Urothelium cell line (cell line): ENCODE data around the gene PI4KA.
A peak's percentile ranks its signal among the peaks of the same experiment; 100 is the strongest.
"Not testable (repeated sequence)": the region's sequence is repeated elsewhere in the genome, so short reads cannot be mapped to it uniquely, and the experiment has no call there.

Experiments
- DNase-seq: peaks from one replicate; pipeline ENCODE4 v3.0.0; 2011; ENCODE audit warnings: low spot score, mixed read lengths
- FAIRE-seq: peaks from 2 replicates; lab custom pipeline; 2011; peaks lifted over from hg19 to GRCh38; lab: Jason Lieb, UNC

The PI4KA gene

DNA sequence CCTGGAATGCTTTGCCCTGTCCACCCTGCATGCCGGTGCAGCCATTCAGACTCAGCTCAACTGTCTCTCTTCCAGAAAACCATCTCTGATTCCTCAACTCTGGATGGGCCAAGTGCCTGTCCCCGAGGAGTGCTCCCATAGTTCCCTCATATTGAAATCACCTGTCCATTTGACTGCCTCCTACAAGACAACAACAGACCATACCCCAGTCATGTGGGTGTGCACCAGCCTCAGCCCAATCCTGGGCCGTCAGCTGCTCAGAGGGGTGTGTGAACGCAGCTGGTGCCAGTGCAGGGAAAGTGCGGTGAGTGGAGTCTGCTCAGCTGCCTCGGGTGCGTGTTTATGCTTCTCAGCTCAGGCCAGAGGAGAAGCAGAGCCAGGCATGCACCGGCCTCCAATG lies 126.2 kb downstream of the PI4KA start:
- not testable (repeated sequence) for DNase-seq, FAIRE-seq

DNA sequence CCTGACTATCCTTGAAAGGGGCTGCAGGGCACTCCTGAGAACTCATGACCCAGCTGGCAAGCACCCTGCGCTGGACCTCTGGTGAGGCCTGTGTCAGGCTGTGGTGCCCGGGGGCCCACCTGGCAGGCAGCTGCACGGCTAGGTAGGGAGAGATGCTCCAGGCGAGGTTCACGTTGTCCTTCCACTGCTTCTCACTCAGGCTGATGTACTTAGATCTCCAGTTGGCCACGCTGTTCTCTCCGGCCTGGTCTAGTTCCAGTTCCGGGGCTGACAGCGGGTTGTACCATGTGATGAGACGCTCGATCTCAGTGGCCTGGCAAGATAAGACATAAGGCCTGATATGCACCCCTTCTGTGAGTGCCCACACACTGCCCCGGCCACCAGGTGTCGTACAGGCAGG lies 129.4 kb downstream of the PI4KA start:
- no peak for FAIRE-seq
- no peak for DNase-seq

DNA sequence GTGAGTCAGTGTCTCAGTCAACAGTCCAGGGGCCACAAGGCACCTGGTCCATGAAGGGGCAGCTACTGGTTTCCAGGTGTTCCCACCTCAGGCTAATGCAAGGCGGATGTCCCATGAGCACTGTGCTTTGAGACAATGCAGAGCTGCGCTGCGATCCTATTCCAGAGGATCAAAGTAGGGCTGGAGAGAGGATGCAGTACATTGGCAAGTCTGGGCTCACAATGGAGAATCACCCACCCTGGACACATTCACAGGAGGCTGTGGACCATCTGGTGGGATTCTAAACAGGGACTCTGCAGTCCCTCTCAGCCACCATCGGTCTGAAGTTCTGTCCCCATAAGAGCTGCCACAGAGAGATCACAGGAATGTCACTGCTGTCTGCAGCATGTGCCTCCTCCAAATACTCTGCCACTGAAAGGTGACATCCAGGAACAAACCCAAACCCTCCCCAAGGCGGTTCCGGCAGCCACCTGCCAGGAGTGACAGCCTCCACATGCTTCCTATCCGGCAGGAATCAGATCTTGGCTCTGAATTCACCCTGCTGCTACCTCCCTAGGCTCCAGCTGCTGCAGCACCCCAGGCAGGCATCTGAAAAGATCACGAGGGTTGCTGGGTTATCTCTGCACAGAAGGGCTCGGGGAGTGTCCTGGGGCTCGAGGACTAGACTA lies 130.0 kb downstream of the PI4KA start:
- FAIRE-seq (no peak), DNase-seq (no peak)

DNA sequence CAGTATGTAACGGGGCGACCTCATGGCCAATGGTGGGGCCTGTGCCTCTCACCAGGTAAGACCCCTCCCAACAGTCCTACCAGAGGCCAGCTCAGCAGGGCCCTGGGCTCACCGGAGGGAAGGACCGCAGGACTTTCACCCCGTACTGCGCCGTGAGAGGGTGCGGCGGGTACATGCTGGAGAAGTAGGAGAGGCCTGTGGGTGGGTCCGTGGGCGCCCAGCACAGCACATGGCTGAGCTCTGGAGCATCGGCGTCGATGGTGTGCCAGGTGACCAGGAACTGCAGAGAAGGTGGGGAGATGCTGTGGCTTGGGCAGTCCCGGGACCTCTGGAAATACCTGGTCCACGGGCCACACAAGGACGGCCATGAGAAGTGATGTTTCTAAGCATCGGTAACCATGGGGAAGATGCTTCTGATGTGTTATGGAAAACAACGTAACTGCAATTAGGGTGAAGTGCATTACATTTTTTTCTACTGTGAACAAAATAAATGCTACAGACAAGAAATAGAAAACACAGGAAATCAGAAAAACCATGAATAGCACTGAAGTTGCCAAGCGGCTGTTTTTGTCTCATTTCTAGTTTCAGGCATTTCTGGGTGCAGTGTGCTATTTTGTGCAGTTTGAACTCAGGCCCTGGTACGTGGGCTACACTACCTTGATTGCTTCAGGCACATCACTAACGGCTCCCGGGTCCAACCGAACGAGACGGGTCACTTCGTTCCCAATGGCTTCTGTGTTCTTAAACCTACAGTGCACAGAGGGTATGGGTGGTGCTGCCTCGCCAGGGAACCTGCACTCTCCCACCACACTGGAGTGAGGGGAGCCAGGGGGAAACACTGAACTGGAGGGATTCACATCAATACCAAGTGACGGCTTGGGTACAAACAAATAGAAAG lies 131.2 kb downstream of the PI4KA start:
- peak; percentile 88 for FAIRE-seq

DNA sequence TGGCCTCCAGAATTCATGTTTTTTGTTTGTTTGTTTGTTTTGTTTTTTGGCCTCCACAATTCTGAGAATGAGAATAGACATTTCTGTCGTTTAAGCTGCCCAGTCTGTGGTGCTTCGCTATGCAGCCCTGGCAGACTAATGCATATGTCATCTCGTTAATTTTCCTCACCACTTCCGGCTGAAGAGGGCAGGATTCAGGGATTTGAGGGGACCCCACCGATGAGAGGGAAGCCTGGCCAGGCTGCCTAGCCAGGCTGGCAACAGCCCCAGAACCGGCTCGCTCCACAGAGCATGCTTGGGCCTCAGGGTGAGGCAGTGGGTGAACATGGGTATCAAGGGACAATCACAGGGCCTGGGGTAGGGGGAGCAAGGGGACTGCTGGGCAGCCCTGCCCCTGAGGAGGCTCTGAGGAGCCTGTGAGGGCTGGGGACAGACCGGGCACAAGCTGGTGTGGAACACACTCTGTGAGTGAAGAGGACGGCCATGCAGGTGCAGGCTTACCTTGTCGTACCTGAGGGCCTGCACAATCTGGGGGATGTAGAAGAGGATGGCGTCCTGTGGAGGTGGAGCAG lies 132.5 kb downstream of the PI4KA start:
- FAIRE-seq (no peak), DNase-seq (no peak)

More for the DNA sequence above, 131.2 kb downstream of the PI4KA start:
- DNase-seq: no peak

DNA sequence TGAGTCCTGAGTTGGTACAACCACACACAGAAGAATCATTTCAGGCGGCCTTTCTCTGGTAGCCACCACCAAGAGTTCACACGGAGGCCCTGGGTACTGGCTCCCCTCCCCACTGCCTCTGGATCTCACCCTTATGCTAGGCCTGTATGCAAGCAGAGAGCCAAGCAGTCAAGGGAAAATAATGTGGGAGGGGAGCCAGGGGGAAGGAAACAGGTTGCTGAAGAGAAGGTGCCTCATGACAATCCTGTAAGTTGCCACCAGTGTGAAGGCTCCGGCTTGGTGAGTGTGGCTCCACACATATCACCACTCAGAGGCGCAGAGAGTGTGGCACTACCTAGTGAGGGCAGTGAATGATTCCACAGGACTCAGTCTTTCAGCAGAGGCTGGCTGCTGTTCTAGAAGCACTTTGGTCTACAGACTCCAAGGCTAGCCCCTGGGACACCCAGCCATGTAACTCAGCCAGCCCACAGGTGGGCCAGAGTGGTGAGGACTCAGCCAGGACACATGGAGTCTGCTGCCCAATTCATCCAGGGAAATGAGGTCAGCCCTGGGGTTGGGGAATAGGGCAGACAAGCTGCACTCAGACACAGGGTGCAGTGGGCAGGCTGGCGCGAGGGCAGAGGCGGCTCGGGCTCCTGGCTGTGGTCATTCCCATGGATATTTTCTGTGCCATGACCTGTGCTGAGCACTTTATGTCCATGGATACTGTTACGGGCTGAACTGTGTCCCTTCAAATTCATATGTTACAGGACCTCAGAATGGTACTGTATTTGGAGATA lies 133.7 kb downstream of the PI4KA start:
- no peak for DNase-seq

DNA sequence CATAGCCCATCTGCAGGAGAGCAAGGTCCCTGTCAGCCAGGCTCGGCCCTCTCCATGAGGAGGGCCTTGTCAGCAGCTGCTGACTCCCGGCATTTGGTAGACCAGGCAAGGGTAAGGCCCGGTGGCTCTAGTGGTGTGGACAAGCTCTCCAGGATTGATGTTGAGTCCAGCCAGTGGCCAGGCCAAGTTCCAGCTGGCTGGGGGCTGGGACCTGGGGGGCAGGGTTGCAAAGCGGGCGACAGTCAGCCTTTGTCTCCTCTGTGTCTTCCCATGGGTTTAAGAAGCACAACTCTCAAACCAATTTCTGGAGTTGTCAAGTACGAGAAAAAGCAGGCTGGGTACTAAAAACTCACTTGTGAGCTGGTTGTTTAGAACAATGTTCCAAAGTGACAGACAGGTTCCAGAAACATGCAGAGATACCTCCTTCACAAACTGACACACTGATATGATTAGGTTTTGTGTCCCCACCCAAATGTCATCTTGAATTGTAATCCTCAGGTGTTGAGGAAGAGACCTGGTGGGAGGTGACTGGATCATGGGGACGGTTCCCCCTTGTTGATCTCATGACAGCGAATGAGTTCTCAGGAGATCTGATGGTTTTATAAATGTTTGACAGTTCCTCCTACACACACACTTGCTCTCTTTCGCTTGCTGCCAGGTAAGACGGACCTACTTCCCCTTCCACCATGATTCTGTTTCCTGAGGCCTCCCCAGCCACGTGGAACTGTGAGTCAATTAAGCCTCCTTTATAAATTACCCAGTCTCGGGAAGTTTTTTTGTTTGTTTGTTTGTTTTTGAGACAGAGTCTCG lies 137.0 kb downstream of the PI4KA start:
- FAIRE-seq (no peak), DNase-seq (no peak)

More for the DNA sequence above, 133.7 kb downstream of the PI4KA start:
- FAIRE-seq: peak; percentile 30

DNA sequence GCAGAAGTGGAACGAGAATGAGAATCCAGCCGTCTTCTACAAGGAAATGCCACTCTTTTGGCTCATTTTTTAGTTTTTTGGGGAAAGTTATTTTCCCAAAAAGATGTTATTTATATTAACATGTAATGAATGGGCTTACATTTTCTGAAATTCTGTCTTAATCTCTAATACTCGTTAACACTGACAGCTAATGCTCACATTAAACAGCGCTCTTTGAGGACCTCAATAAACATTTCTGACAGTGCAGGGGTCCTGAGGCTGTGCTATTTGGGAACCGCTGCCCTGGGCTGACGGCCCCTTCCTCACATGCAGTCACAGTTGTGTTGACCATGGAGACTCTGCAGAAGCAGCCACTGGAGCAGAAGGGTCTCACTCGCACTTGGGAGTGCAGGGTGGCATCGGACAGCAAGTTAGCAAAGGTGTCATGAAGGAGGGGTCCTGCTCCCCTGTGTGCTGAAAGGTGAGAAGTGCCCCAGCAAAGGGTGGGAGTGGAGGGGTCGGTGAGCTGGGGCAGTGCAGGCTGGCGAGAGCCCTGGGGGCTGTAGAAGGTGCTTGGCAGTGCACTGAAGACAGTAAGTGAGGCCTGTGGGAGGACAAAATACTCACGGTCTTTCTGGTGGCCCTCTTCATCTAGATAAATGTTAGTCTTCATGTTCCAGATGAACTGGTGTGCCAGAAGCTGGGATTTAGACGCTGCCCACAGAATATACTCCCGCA lies 137.8 kb downstream of the PI4KA start:
- FAIRE-seq: no peak

DNA sequence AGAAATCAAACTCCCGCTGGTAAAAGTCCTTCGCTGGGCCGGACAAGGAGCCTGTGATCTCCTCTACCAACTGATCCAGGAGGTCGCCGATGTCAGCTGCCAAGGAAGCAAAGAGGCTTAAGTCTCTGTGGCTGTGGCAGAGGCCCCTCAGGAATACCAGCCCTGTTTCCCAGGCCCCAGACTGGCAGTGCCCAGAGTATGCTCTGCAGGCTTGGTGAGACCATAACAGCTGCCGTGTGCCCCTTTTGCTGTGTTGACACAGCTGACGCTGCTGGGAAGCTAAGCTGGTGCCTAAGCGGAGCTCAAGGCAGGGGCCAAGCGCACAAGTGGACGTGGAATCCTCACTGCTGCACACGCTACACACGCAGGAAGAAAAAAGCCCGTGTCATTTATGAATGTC lies 139.9 kb downstream of the PI4KA start:
- not testable (repeated sequence) for DNase-seq, FAIRE-seq

More for the DNA sequence above, 137.8 kb downstream of the PI4KA start:
- no peak for DNase-seq

DNA sequence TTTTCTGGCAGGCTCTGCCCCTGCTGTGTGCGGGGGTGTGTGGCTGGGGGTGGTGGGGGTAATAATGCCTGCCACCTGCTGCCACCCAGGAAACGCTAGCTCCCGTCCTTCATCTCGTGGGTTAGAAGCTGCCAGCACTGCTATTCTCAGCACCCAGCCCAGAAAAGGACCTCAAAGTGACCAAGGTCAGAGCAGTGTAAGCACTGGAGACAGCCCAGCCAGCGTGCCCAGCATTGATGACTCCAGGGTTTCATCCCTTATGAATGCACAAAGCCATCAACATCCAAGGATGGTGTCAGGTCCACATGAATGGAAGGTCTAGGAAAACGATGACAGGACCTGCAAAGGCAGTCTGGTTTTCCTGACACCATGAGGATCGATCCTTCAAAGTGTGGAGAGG lies 140.6 kb downstream of the PI4KA start:
- DNase-seq, FAIRE-seq: not testable (repeated sequence)

DNA sequence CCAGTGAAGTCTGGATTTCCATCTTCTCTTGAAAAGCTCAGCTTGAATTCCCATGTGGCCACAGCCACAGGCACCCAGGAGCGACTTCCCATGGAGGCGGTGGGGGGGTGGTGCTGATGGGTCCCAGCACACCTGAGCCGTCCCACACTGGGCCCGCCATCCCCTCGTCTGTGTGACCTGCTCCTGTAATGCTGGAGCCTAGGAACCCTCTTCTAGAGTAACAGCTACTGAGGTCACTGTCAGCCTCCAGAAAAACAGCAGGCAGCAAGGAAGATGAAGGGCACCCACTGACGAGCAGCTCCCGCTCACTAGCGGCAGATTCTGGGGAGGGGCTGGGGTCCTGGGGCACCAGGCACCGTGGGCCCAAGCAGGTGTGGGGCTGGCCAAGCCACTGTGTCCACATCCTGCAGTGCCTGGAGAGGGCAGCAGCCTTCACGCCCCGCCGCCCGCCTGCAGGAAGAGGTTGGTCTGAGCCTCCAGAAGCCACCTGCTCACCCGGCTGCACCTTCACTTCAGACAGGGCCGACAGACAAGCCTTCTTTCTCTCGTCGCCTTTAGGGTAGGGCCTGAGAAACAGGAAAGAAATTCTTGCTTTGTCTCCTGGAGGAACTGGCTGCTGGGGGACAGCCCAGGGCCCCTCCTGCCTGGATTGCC lies 141.3 kb downstream of the PI4KA start:
- DNase-seq, FAIRE-seq: not testable (repeated sequence)

DNA sequence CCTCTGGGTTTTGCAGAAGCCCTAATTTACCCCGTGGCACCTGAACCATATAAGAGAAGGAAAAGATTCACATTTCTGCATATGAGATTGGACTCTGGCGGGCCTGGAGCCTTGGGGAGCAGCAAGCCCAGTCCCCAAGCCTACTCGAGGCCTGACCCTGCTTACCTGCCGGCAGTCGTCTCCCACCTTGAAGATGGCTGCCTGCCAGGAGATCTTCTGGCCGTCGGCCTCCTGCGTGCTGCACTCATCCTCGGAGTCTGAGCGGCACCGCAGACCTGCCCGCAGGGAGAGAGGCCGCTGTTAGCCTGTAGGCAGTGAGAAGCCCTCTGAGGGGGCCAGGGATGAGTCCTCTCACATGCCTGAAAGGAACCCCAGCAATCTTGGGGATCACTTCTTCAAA lies 145.5 kb downstream of the PI4KA start:
- not testable (repeated sequence) for FAIRE-seq, DNase-seq

DNA sequence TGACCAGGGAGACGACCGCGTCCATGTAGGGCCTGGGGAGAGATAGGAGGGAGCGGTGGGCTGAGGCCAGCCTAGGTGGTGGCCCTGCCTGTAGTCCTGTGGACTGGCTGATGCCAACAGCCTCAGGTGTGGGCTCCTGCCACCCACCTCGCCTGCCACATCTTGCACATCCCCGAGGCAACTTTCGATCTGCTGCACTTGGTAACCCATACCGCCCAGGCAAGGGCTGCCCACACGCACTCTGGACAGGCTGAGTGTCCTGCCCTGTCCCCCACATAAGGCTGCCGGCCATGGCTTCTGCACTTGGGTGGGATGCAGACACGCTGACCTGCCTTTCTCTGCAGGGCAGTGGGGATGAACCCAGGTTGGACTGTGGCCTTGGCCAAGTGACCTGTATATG lies 148.6 kb downstream of the PI4KA start:
- DNase-seq, FAIRE-seq: not testable (repeated sequence)

DNA sequence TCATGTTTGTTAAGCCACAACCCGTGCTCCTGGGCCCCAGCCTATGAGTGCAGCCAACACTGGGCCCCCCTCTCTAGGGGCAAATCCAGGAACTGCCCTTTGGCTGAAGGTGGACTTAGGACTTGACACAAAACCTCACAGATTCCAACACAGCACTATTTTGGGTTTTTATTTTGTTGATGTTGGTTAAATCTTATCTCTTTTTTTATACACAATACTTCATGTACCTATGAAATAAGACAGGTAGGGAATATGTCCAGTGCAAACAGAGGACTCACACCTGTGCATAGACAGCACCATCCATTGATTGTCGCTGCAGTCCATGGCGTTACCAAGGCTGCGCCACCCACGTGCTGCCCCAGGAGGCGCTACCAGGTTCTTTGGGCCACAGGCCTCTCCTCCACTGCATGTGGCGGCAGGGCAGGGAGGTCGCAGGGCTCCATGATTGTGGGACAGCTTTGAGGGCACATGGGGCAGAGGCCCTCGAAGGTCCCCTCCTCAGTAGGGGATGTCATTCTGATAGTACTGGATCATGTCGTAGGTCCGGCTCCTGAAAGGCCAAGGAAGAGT lies 151.0 kb downstream of the PI4KA start:
- FAIRE-seq, DNase-seq: not testable (repeated sequence)

DNA sequence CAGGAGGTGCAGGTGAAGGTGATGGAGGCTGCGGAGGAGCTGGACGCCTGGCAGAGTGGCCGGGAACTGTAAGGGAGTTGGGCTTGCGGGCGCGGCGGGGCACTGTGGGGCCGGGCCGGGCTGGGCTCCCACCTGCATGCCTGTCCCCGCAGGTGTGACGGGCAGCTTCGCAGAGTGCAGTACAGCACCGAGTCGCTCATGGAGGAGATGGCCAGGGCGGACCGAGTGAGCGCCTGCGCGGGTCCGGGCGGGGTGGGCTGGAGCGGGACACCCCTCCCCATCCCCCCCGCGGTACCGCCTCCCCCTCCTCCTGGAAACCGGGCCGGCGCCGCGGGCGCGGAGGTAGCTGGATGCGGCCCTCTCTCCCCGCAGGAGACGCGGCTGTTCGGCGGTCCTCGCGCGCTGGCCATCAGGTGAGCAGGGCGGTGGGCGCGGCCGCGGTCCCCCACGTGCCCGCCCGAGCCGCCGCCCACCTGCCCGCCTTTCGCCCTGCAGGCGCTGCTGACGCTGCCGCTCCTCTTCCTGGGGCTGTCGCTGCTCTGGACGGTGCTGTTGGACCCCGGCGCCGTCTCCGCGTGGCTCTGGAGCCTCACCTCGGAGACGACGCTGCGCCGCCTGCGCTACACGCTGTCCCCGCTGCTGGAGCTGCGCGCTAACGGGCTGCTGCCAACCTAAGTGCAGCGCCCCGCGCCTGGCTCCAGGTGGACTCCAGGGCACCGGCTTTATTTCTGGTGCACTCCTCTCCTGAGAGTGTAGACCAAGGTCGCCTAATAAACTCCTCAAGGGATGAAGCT lies 154.6 kb downstream of the PI4KA start:
- DNase-seq, FAIRE-seq: not testable (repeated sequence)

DNA sequence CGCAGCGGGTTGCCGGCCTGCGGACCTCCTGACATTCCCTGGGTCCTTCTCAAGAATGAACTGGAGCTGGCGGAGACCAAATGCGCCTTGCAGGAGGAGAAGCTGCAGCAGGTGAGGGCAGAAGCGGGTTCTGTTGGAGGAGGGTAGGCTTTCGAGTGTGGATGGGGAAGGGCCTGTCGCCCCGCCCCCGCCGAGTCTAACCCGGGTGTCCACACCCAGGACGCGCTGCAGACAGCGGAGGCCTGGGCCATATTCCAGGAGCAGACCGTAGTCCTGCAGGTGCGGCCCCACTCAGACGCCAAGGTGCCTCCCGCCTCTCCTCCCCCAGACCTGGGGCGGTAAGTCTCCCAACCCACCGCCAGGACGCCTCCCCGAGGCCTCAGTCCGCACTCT lies 155.2 kb downstream of the PI4KA start:
- FAIRE-seq: not testable (repeated sequence)

More for the DNA sequence above, 155.2 kb downstream of the PI4KA start:
- DNase-seq: not testable (repeated sequence)
